HepG2 (cell line): ENCODE measurements around the gene NUDT16. TPM values are rescaled to one million over a fixed set of nuclear protein-coding genes. Genes with fewer than 3 reads are reported as not detected.
A peak's percentile ranks its signal among the peaks of the same experiment; 100 is the strongest.

Experiments
- ARID2 ChIP-seq: sonication (generic); formaldehyde crosslinking; IDR thresholded peaks from 2 replicates; pipeline ENCODE4 v1.8.1; 2022; ENCODE audit warnings: mild to moderate bottlenecking, missing genetic modification reagents, borderline replicate concordance
- BRCA1 ChIP-seq: sonication (generic); formaldehyde crosslinking; IDR thresholded peaks from 2 replicates; pipeline ENCODE4 v1.4.0; 2020; ENCODE audit warnings: missing genetic modification reagents
- EP300 ChIP-seq, 3 experiments: sonication (generic) in 1 of 3; formaldehyde crosslinking in 1 of 3; IDR thresholded peaks; 2 replicates each; pipeline versions ENCODE4 v1.5.1 to v1.6.1; 2011 to 2020; ENCODE audit warnings: low read depth in 2 of 3, low read length in 2 of 3, borderline replicate concordance in 1 of 3, improper control_type of control experiment in 1 of 3, mild to moderate bottlenecking in 1 of 3, missing genetic modification reagents in 1 of 3, moderate library complexity in 1 of 3
- GZF1 ChIP-seq: sonication (generic); formaldehyde crosslinking; IDR thresholded peaks from 2 replicates; pipeline ENCODE4 v1.5.1; 2020; ENCODE audit warnings: mild to moderate bottlenecking, missing genetic modification reagents
- RBM39 ChIP-seq: fragments of 200-400 bp; formaldehyde crosslinking; IDR thresholded peaks from one replicate; pipeline ENCODE4 v1.6.1; 2018; ENCODE audit warnings: antibody characterized with exemption, mild to moderate bottlenecking, low read depth, low read length; ENCODE audit not compliant: poor library complexity, severe bottlenecking
- SMAD9 ChIP-seq: sonication (generic); formaldehyde crosslinking; IDR thresholded peaks from 2 replicates; pipeline ENCODE4 v1.5.1; 2020; ENCODE audit warnings: mild to moderate bottlenecking, missing genetic modification reagents
- SMC3 ChIP-seq: IDR thresholded peaks from 2 replicates; pipeline ENCODE4 v1.6.1; 2011; ENCODE audit warnings: low read length, improper control_type of control experiment
- TAF15 ChIP-seq: fragments of 200-400 bp; formaldehyde crosslinking; IDR thresholded peaks from one replicate; pipeline ENCODE4 v1.6.1; 2018; ENCODE audit warnings: mild to moderate bottlenecking, low read depth, low read length; ENCODE audit not compliant: poor library complexity, severe bottlenecking
- THYN1 ChIP-seq: sonication (generic); formaldehyde crosslinking; IDR thresholded peaks from 2 replicates; pipeline ENCODE4 v1.8.1; 2023; ENCODE audit warnings: low read depth, mild to moderate bottlenecking, moderate library complexity, missing genetic modification reagents, borderline replicate concordance
- ZNF570 ChIP-seq: sonication (generic); formaldehyde crosslinking; IDR thresholded peaks from 2 replicates; pipeline ENCODE4 v1.4.0; 2020; ENCODE audit warnings: mild to moderate bottlenecking, missing genetic modification reagents, borderline replicate concordance
- ZNF724P ChIP-seq: sonication (generic); formaldehyde crosslinking; IDR thresholded peaks from 2 replicates; pipeline ENCODE4 v1.8.0; 2022; ENCODE audit warnings: missing genetic modification reagents, borderline replicate concordance
- polyA plus RNA-seq, 8 experiments: library from polyadenylated mRNA; depleted of rRNA in 3 of 8; stranded (reverse) in 7 of 8; unstranded in 1 of 8; fragments of >200 nt; fragmentation: Illumina TruSeq in 4 of 8; extraction: Trizol in 4 of 8; gene quantifications; 2 replicates each; pipeline versions ENCODE4 v1.2.1 to v1.2.3, GENCODE V29; 2011 to 2016; ENCODE audit warnings: low read depth in 4 of 8, missing spikeins in 1 of 8, mixed read lengths in 1 of 8; ENCODE audit not compliant: insufficient read depth in 1 of 8
- total RNA-seq, 5 experiments: library from RNA; depleted of rRNA; stranded (reverse); fragments of >200 nt; fragmentation: Illumina TruSeq; extraction: Trizol; gene quantifications; 2 replicates each; pipeline ENCODE4 v1.2.3, GENCODE V29; 2016; ENCODE audit warnings: low read depth in 1 of 5
- TF ChIP-seq, protein P1 (sequence below), 2 experiments: sonication (generic) in 1 of 2; formaldehyde crosslinking in 1 of 2; IDR thresholded peaks; 2 replicates each; pipeline versions ENCODE4 v1.6.1 to v1.9.0; 2014 to 2022; ENCODE audit warnings: antibody characterized with exemption in 1 of 2, borderline replicate concordance in 1 of 2, inconsistent platforms in 1 of 2, low read depth in 1 of 2, missing genetic modification reagents in 1 of 2
- TF ChIP-seq, protein P2 (sequence below): sonication (generic); formaldehyde crosslinking; IDR thresholded peaks from 2 replicates; pipeline ENCODE4 v1.5.0; 2020; ENCODE audit warnings: missing genetic modification reagents, mild to moderate bottlenecking, borderline replicate concordance
- TF ChIP-seq, protein P3 (sequence below): IDR thresholded peaks from 2 replicates; pipeline ENCODE4 v1.6.1; 2016; ENCODE audit warnings: low read depth, missing genetic modification reagents, missing compliant biosample characterization
- TF ChIP-seq, protein P4 (sequence below): sonication (generic); formaldehyde crosslinking; IDR thresholded peaks from 2 replicates; pipeline ENCODE4 v1.9.0; 2021; ENCODE audit warnings: missing genetic modification reagents, mild to moderate bottlenecking, borderline replicate concordance

The NUDT16 gene
- total and polyA plus RNA-seq, 2 of the 13 experiments (the other 11 are each of a cell fraction or from before 2014, with no cell fraction given), result 5.4 to 14.8 TPM

DNA sequence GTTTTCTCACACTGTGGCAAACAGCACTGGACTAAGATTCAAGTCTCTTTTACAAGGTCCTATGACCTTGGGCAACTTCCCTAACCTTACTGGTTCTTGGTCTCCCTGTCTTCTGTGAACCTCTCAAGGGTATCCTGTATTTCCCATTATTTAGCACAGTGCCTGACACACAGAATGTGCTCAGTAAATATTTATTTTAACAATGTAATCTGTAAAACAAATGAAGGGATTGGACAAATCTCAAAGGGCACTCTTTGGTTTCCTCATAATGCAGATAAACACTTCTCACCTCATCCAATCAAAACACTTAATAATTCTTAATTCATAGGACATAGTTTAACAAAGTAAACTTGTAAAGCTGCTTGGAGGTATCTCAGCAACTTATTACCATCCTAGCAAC, 12.8 kb downstream of the NUDT16 start (continued):
- TF ChIP-seq, protein P1, sequence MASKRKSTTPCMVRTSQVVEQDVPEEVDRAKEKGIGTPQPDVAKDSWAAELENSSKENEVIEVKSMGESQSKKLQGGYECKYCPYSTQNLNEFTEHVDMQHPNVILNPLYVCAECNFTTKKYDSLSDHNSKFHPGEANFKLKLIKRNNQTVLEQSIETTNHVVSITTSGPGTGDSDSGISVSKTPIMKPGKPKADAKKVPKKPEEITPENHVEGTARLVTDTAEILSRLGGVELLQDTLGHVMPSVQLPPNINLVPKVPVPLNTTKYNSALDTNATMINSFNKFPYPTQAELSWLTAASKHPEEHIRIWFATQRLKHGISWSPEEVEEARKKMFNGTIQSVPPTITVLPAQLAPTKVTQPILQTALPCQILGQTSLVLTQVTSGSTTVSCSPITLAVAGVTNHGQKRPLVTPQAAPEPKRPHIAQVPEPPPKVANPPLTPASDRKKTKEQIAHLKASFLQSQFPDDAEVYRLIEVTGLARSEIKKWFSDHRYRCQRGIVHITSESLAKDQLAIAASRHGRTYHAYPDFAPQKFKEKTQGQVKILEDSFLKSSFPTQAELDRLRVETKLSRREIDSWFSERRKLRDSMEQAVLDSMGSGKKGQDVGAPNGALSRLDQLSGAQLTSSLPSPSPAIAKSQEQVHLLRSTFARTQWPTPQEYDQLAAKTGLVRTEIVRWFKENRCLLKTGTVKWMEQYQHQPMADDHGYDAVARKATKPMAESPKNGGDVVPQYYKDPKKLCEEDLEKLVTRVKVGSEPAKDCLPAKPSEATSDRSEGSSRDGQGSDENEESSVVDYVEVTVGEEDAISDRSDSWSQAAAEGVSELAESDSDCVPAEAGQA (IDR thresholded peaks at IDR 0.05; ENCODE audit: low read depth), result no peak
- TF ChIP-seq, protein P1 (CRISPR knock-in tag; IDR thresholded peaks at IDR 0.05; ENCODE audit: borderline replicate concordance), result no peak
- TF ChIP-seq TAF15, result no peak
- TF ChIP-seq, protein P2, sequence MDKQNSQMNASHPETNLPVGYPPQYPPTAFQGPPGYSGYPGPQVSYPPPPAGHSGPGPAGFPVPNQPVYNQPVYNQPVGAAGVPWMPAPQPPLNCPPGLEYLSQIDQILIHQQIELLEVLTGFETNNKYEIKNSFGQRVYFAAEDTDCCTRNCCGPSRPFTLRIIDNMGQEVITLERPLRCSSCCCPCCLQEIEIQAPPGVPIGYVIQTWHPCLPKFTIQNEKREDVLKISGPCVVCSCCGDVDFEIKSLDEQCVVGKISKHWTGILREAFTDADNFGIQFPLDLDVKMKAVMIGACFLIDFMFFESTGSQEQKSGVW (CRISPR knock-in tag), result no peak
- TF ChIP-seq EP300 (IDR thresholded peaks at IDR 0.05; ENCODE audit: low read depth in 2 of 2, low read length in 2 of 2), result 0 out of 4 replicates have a peak, but pooled peaks of 1 of the 2 experiments have one; percentile 18
- TF ChIP-seq EP300 (CRISPR knock-in tag; IDR thresholded peaks at IDR 0.05; ENCODE audit: borderline replicate concordance), result no peak
- TF ChIP-seq GZF1 (CRISPR knock-in tag), result no peak
- TF ChIP-seq ARID2 (CRISPR knock-in tag), result no peak
- no peak for TF ChIP-seq RBM39
- no peak for TF ChIP-seq ZNF570 (CRISPR knock-in tag)
- TF ChIP-seq, protein P3, sequence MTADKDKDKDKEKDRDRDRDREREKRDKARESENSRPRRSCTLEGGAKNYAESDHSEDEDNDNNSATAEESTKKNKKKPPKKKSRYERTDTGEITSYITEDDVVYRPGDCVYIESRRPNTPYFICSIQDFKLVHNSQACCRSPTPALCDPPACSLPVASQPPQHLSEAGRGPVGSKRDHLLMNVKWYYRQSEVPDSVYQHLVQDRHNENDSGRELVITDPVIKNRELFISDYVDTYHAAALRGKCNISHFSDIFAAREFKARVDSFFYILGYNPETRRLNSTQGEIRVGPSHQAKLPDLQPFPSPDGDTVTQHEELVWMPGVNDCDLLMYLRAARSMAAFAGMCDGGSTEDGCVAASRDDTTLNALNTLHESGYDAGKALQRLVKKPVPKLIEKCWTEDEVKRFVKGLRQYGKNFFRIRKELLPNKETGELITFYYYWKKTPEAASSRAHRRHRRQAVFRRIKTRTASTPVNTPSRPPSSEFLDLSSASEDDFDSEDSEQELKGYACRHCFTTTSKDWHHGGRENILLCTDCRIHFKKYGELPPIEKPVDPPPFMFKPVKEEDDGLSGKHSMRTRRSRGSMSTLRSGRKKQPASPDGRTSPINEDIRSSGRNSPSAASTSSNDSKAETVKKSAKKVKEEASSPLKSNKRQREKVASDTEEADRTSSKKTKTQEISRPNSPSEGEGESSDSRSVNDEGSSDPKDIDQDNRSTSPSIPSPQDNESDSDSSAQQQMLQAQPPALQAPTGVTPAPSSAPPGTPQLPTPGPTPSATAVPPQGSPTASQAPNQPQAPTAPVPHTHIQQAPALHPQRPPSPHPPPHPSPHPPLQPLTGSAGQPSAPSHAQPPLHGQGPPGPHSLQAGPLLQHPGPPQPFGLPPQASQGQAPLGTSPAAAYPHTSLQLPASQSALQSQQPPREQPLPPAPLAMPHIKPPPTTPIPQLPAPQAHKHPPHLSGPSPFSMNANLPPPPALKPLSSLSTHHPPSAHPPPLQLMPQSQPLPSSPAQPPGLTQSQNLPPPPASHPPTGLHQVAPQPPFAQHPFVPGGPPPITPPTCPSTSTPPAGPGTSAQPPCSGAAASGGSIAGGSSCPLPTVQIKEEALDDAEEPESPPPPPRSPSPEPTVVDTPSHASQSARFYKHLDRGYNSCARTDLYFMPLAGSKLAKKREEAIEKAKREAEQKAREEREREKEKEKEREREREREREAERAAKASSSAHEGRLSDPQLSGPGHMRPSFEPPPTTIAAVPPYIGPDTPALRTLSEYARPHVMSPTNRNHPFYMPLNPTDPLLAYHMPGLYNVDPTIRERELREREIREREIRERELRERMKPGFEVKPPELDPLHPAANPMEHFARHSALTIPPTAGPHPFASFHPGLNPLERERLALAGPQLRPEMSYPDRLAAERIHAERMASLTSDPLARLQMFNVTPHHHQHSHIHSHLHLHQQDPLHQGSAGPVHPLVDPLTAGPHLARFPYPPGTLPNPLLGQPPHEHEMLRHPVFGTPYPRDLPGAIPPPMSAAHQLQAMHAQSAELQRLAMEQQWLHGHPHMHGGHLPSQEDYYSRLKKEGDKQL (CRISPR knock-in tag), result 0 out of 2 replicates have a peak, but pooled peaks have one; percentile 43
- no peak for TF ChIP-seq BRCA1 (CRISPR knock-in tag)
- TF ChIP-seq ZNF724P (CRISPR knock-in tag), result no peak
- TF ChIP-seq THYN1 (CRISPR knock-in tag), result no peak
- no peak for TF ChIP-seq SMC3
- no peak for TF ChIP-seq SMAD9 (CRISPR knock-in tag)
- TF ChIP-seq, protein P4, sequence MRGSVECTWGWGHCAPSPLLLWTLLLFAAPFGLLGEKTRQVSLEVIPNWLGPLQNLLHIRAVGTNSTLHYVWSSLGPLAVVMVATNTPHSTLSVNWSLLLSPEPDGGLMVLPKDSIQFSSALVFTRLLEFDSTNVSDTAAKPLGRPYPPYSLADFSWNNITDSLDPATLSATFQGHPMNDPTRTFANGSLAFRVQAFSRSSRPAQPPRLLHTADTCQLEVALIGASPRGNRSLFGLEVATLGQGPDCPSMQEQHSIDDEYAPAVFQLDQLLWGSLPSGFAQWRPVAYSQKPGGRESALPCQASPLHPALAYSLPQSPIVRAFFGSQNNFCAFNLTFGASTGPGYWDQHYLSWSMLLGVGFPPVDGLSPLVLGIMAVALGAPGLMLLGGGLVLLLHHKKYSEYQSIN (CRISPR knock-in tag), result no peak
